NB4 (cell line): ENCODE results near the gene ATIC.

ENCODE experiments used
- TF ChIP-seq, protein P1 (sequence below): IDR thresholded peaks from one replicate; pipeline ENCODE4 v1.5.1; 2012; ENCODE audit warnings: low read depth, low read length
- TF ChIP-seq, protein P2 (sequence below): IDR thresholded peaks from 2 replicates; pipeline ENCODE4 v1.6.1; 2011; ENCODE audit warnings: low read depth, low read length

DNA sequence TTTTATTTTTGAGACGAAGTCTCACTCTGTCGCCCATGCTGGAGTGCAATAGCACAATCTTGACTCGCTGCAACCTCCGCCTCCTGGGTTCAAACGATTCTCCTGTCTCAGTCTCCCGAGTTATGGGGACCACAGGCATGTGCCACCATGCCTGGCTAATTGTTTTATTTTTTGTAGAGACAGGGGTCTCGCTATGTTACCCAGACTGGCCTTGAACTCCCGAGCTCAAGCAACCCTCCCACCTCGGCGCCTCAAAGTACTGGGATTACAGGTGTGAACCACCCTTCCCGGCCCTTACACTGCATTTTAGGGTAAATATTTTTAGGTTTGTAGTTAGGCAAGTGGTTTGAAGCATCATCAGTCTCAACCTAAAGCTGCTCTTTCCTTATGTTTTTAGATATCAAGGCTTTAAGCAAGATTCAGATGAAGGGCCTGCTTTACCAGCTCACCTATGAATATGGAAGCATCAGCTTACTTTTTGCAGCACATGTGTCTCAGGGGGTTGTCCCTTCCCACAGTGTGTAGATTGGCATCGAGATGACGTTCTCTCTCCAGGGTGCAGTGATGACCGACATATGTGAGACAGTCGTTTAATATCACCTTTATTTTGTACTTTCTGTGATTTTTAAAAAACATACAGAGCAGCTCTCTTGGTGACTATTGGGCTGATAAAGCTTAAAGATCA, 47.2 kb downstream of the ATIC start:
- TF ChIP-seq, protein P1, sequence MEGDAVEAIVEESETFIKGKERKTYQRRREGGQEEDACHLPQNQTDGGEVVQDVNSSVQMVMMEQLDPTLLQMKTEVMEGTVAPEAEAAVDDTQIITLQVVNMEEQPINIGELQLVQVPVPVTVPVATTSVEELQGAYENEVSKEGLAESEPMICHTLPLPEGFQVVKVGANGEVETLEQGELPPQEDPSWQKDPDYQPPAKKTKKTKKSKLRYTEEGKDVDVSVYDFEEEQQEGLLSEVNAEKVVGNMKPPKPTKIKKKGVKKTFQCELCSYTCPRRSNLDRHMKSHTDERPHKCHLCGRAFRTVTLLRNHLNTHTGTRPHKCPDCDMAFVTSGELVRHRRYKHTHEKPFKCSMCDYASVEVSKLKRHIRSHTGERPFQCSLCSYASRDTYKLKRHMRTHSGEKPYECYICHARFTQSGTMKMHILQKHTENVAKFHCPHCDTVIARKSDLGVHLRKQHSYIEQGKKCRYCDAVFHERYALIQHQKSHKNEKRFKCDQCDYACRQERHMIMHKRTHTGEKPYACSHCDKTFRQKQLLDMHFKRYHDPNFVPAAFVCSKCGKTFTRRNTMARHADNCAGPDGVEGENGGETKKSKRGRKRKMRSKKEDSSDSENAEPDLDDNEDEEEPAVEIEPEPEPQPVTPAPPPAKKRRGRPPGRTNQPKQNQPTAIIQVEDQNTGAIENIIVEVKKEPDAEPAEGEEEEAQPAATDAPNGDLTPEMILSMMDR: no peak
- TF ChIP-seq, protein P2, sequence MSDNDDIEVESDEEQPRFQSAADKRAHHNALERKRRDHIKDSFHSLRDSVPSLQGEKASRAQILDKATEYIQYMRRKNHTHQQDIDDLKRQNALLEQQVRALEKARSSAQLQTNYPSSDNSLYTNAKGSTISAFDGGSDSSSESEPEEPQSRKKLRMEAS: no peak
